PC-3 (cell line): ENCODE measurements around the gene AUTS2. TPM values are rescaled to one million over a fixed set of nuclear protein-coding genes. Genes with fewer than 3 reads are reported as not detected.

Experiments
- ATAC-seq: fragments of 200-7000 bp; cut with Tn5 transposase; 2 replicates; pipeline ENCODE4 v1.9.1; 2020; ENCODE audit warnings: mild to moderate bottlenecking, moderate library complexity
- BruUV-seq: library from RNA; stranded (reverse); fragments of 400-500 nt; replicated peaks from 2 replicates; lab custom pipeline; 2021; lab: Mats Ljungman, UMichigan
- CTCF ChIA-PET: fragments of 300-600 bp; sonication (Branson Sonifier 250); formaldehyde crosslinking; loops from one replicate; lab custom pipeline; 2022; ENCODE audit warnings: antibody characterized with exemption; lab: Charles Lee
- POLR2A ChIA-PET: fragments of 300-600 bp; sonication (Branson Sonifier 250); formaldehyde crosslinking; loops from one replicate; lab custom pipeline; 2022; ENCODE audit warnings: antibody characterized with exemption; ENCODE audit not compliant: unreplicated experiment; lab: Charles Lee
- DNase-seq: peaks from one replicate; pipeline ENCODE4 v3.0.0-alpha.2; 2015
- H2AFZ ChIP-seq: fragments of 300-600 bp; sonication (generic); 2 replicates; pipeline ENCODE4 v1.6.0; 2016; ENCODE audit warnings: antibody characterized with exemption, low read length
- H3F3A ChIP-seq: fragments of 300-600 bp; sonication (generic); one replicate; pipeline ENCODE4 v1.6.0; 2017; ENCODE audit warnings: antibody characterized with exemption, low read length, control low read depth, mild to moderate bottlenecking; ENCODE audit not compliant: unreplicated experiment
- H3K27ac ChIP-seq: fragments of 300-600 bp; sonication (generic); 2 replicates; pipeline ENCODE4 v1.5.1; 2016; ENCODE audit warnings: mild to moderate bottlenecking, low read length
- H3K27me3 ChIP-seq: fragments of 300-600 bp; sonication (generic); 2 replicates; pipeline ENCODE4 v1.6.1; 2016; ENCODE audit warnings: low read length, mixed read lengths
- H3K36me3 ChIP-seq: fragments of 300-600 bp; sonication (generic); 2 replicates; pipeline ENCODE4 v1.6.1; 2016; ENCODE audit warnings: low read depth, mixed run types, low read length, mixed read lengths
- H3K4me1 ChIP-seq: fragments of 300-600 bp; sonication (generic); 2 replicates; pipeline ENCODE4 v1.5.1; 2016; ENCODE audit warnings: low read length; ENCODE audit not compliant: insufficient read depth
- H3K4me2 ChIP-seq: fragments of 300-600 bp; sonication (generic); 2 replicates; pipeline ENCODE4 v1.6.0; 2016; ENCODE audit warnings: low read length
- H3K4me3 ChIP-seq: fragments of 300-600 bp; sonication (generic); 2 replicates; pipeline ENCODE4 v1.5.1; 2016; ENCODE audit warnings: mild to moderate bottlenecking, low read length, mixed read lengths
- H3K79me2 ChIP-seq: fragments of 300-600 bp; sonication (generic); 2 replicates; pipeline ENCODE4 v1.6.1; 2017; ENCODE audit warnings: low read length, mixed read lengths
- H3K9ac ChIP-seq: fragments of 300-600 bp; sonication (generic); 2 replicates; pipeline ENCODE4 v1.6.0; 2016; ENCODE audit warnings: mild to moderate bottlenecking, low read length
- H3K9me2 ChIP-seq: fragments of 300-600 bp; sonication (generic); replicated peaks from 2 replicates; pipeline ENCODE4 v1.6.1; 2016; ENCODE audit warnings: mixed run types, low read length, mixed read lengths
- H3K9me3 ChIP-seq: fragments of 300-600 bp; sonication (generic); 2 replicates; pipeline ENCODE4 v1.6.1; 2016; ENCODE audit warnings: low read length, mixed read lengths
- H4K20me1 ChIP-seq: fragments of 300-600 bp; sonication (generic); 2 replicates; pipeline ENCODE4 v1.6.1; 2016; ENCODE audit warnings: low read length, mixed read lengths
- EZH2 ChIP-seq: fragments of 300-600 bp; sonication (generic); IDR thresholded peaks from one replicate; pipeline ENCODE4 v1.6.1; 2017; ENCODE audit warnings: antibody characterized with exemption, mild to moderate bottlenecking, low read length; ENCODE audit not compliant: unreplicated experiment
- EZH2phosphoT487 ChIP-seq: fragments of 300-600 bp; sonication (generic); IDR thresholded peaks from 2 replicates; pipeline ENCODE4 v1.6.1; 2018; ENCODE audit warnings: mild to moderate bottlenecking, antibody characterized with exemption, low read length, borderline replicate concordance
- intact Hi-C: fragments of 100-400 bp; cut with micrococcal nuclease; formaldehyde crosslinking; loops from 2 replicates; pipeline ENCODE4 v1.9.0; 2023
- total RNA-seq: library from RNA; depleted of rRNA; stranded (reverse); fragments of >200 nt; gene quantifications from 2 replicates; pipeline ENCODE4 v1.2.3, GENCODE V29; 2014
- TF ChIP-seq, protein P1 (sequence below): fragments of 300-600 bp; sonication (generic); conservative IDR thresholded peaks from 2 replicates; pipeline ENCODE4 v1.5.1; 2017; ENCODE audit warnings: antibody characterized with exemption, low read depth, mild to moderate bottlenecking, low read length

AUTS2 gene
- total RNA-seq, 1 experiment from 2014 or later, result not detected

DNA sequence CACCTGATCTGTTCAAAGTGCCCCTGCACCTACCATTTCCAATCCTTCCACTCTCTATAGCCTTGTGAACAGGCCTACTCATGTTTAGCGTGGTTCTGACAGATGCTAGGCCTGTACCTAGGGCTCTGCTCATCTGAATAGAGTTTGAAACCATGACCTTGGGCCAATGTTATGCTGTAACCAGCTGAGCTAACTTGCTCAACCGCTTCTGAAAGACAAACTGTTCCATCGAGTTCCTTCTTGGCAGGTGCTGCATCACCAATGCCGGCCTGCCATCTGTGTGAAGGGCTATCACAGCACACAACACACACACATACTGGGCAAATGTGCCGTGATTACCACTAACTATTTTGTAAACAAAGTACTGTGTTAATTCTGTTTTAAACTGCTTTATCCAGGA is 1114.7 kb downstream of the AUTS2 start:
- no peak overlapping the region for H2AFZ ChIP-seq
- H3K4me2 ChIP-seq, result no peak overlapping the region
- H3K9me3 ChIP-seq, result no peaks in the 10 kb centered on the region
- H3K36me3 ChIP-seq, result no peaks in the 10 kb centered on the region
- POLR2A ChIA-PET, result no interaction called here
- ATAC-seq (no peak), DNase-seq (no peak)
- H3K9me2 ChIP-seq, result no peaks in the 10 kb centered on the region
- CTCF ChIA-PET, result no interaction called here
- no peak overlapping the region for H3K9ac ChIP-seq
- BruUV-seq, result no TSS peak
- no peak overlapping the region for H3K27ac ChIP-seq
- no peaks in the 10 kb centered on the region for H3F3A ChIP-seq
- H3K27me3 ChIP-seq, result no peaks in the 10 kb centered on the region
- no peak overlapping the region for H3K4me3 ChIP-seq
- TF ChIP-seq EZH2 (no peak), EZH2phosphoT487 (no peak)
- TF ChIP-seq, protein P1, sequence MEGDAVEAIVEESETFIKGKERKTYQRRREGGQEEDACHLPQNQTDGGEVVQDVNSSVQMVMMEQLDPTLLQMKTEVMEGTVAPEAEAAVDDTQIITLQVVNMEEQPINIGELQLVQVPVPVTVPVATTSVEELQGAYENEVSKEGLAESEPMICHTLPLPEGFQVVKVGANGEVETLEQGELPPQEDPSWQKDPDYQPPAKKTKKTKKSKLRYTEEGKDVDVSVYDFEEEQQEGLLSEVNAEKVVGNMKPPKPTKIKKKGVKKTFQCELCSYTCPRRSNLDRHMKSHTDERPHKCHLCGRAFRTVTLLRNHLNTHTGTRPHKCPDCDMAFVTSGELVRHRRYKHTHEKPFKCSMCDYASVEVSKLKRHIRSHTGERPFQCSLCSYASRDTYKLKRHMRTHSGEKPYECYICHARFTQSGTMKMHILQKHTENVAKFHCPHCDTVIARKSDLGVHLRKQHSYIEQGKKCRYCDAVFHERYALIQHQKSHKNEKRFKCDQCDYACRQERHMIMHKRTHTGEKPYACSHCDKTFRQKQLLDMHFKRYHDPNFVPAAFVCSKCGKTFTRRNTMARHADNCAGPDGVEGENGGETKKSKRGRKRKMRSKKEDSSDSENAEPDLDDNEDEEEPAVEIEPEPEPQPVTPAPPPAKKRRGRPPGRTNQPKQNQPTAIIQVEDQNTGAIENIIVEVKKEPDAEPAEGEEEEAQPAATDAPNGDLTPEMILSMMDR, result no peak
- intact Hi-C loops, result no loop called here
- no peaks in the 10 kb centered on the region for H3K79me2 ChIP-seq
- no peaks in the 10 kb centered on the region for H3K4me1 ChIP-seq
- H4K20me1 ChIP-seq, result no peaks in the 10 kb centered on the region

DNA sequence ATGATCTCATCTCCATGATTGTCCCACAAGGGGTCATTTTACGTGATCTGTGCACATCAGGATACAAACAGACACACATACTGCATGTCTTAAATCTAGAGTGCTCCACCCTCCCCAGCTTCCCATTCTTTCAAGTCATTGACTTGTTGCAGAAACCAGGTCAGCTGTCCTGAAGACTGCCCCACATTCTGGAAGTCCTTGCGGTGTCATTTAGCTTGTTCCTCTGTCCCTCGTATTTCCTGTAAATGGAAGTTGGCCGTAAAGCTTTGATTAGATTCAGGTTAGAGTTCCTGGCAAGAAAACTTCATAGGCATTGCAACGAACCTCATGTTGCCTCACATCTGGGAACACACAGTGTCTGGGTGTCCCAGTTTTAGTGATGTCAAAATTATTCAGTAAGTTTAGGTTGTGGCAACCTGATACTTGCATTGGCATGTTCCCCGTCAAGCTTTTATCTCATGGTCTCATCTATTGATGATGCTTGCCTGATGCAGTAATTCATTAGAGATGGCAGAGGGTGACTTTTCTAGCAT is 1116.3 kb downstream of the AUTS2 start:
- ATAC-seq (no peak), DNase-seq (no peak)
- H3K4me3 ChIP-seq, result no peak overlapping the region
- ChIA-PET POLR2A (no interaction called here), CTCF (no interaction called here)
- no peaks in the 10 kb centered on the region for H3K79me2 ChIP-seq
- no peaks in the 10 kb centered on the region for H4K20me1 ChIP-seq
- no peaks in the 10 kb centered on the region for H3K9me2 ChIP-seq
- no TSS peak for BruUV-seq
- no peak overlapping the region for H3K9ac ChIP-seq
- H3K4me2 ChIP-seq, result no peak overlapping the region
- H3K4me1 ChIP-seq, result no peaks in the 10 kb centered on the region
- no peaks in the 10 kb centered on the region for H3K9me3 ChIP-seq
- TF ChIP-seq, protein P1, result no peak
- TF ChIP-seq EZH2phosphoT487, result no peak
- TF ChIP-seq EZH2, result no peak
- H3F3A ChIP-seq, result no peaks in the 10 kb centered on the region
- intact Hi-C loops, result no loop called here
- no peak overlapping the region for H3K27ac ChIP-seq
- H3K27me3 ChIP-seq, result no peaks in the 10 kb centered on the region
- no peaks in the 10 kb centered on the region for H3K36me3 ChIP-seq
- no peak overlapping the region for H2AFZ ChIP-seq

DNA sequence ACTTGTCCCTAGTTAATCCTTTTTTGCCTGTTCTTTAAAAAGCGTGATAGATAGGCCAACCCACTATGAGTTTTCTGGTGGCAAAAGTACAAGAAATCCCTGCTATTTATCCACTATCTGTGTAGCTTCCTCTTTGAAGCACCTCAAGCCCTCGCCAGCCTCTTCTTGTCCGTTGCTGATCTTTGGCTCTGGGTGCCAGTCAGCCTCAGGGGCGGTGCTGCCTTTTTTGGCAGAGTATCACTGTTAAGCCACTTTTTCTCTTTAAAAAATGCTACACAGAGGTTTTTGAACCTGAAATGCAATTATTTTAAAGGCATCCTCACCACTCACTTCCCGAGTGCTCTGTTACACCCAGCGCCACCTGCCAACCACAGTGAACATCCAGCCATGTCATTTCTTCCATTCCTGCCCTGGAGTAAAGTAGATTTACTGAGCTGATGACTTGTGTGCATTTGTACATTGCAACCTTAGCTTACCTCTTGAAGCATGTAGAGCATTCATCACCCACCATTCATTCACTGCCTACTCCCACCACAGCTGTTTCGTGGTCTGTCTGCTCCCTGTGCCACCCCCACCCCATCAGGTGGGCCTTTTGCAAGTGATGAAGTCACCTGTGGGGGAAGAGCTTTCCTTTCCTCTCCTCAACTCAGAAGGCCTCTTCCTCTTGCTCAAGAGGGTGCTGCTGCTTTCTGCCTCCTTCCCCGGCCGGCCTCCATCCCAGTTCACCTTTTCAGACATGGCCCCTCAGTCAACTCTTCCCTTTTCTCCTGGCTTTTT is 1119.5 kb downstream of the AUTS2 start:
- no peak overlapping the region for H3K4me2 ChIP-seq
- H3K27me3 ChIP-seq, result no peaks in the 10 kb centered on the region
- H3K9ac ChIP-seq, result no peak overlapping the region
- no peaks in the 10 kb centered on the region for H3K36me3 ChIP-seq
- H3K4me3 ChIP-seq, result no peak overlapping the region
- H3K9me3 ChIP-seq, result no peaks in the 10 kb centered on the region
- ATAC-seq (no peak), DNase-seq (no peak)
- H3K79me2 ChIP-seq, result no peaks in the 10 kb centered on the region
- CTCF ChIA-PET, result no interaction called here
- H2AFZ ChIP-seq, result no peak overlapping the region
- no peaks in the 10 kb centered on the region for H3K4me1 ChIP-seq
- no peaks in the 10 kb centered on the region for H4K20me1 ChIP-seq
- no TSS peak for BruUV-seq
- intact Hi-C loops, result no loop called here
- POLR2A ChIA-PET, result no interaction called here
- no peaks in the 10 kb centered on the region for H3F3A ChIP-seq
- TF ChIP-seq EZH2phosphoT487 (no peak), EZH2 (no peak)
- TF ChIP-seq, protein P1, result no peak
- no peaks in the 10 kb centered on the region for H3K9me2 ChIP-seq
- no peak overlapping the region for H3K27ac ChIP-seq
